GM12892 (cell line): ENCODE results near the gene HEATR1.

Experiments
- POLR2A ChIP-seq: IDR thresholded peaks from 2 replicates; pipeline ENCODE4 v1.6.1; 2011; ENCODE audit warnings: low read depth, low read length, control low read depth
- POLR2AphosphoS5 ChIP-seq: IDR thresholded peaks from 2 replicates; pipeline ENCODE4 v1.6.1; 2011; ENCODE audit warnings: low read depth, low read length, control low read depth

DNA sequence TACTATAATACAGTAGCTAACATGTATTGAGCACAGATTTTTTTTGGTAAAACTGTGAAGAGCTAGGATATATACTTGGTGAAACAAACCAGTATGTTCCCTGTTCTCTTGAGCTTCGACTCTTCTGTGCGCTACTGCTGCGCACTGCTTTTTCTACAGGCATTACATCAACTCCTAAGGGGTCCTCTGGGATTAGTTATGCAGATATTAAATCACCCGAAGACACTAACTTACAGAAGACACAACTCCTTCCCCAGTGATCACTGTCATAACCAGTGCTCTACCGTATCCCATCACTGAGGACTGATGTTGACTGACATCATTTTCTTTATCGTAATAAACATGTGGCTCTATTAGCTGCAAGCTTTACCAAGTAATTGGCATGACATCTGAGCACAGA is 55.9 kb downstream of the HEATR1 start:
- TF ChIP-seq POLR2A, result no peak
- no peak for TF ChIP-seq POLR2AphosphoS5
